HepG2 (cell line): Measurements from ENCODE around the gene TXNDC11. TPM values are rescaled to one million over a fixed set of nuclear protein-coding genes. Genes with fewer than 3 reads are reported as not detected.

Experiments
- ELF4 ChIP-seq: sonication (generic); formaldehyde crosslinking; IDR thresholded peaks from 2 replicates; pipeline ENCODE4 v1.5.0; 2020; ENCODE audit warnings: missing genetic modification reagents, mild to moderate bottlenecking, moderate library complexity, borderline replicate concordance
- GLMP ChIP-seq: sonication (generic); formaldehyde crosslinking; IDR thresholded peaks from 2 replicates; pipeline ENCODE4 v1.9.0; 2021; ENCODE audit warnings: missing genetic modification reagents, mild to moderate bottlenecking, borderline replicate concordance
- HDAC1 ChIP-seq: sonication (generic); formaldehyde crosslinking; IDR thresholded peaks from 2 replicates; pipeline ENCODE4 v1.5.1; 2020; ENCODE audit warnings: mild to moderate bottlenecking, missing genetic modification reagents
- NFIC ChIP-seq: IDR thresholded peaks from 2 replicates; pipeline ENCODE4 v1.6.1; 2012; ENCODE audit warnings: mild to moderate bottlenecking, low read length, inconsistent platforms
- NFKB2 ChIP-seq: sonication (generic); formaldehyde crosslinking; IDR thresholded peaks from 2 replicates; pipeline ENCODE4 v1.4.0; 2020; ENCODE audit warnings: missing genetic modification reagents, borderline replicate concordance
- RORA ChIP-seq: sonication (generic); formaldehyde crosslinking; IDR thresholded peaks from 2 replicates; pipeline ENCODE4 v1.5.0; 2020; ENCODE audit warnings: mild to moderate bottlenecking, missing genetic modification reagents, moderate library complexity
- SNAPC2 ChIP-seq: sonication (generic); formaldehyde crosslinking; IDR thresholded peaks from 2 replicates; pipeline ENCODE4 v1.8.1; 2022; ENCODE audit warnings: mild to moderate bottlenecking, missing genetic modification reagents
- STAG1 ChIP-seq: sonication (generic); formaldehyde crosslinking; IDR thresholded peaks from 2 replicates; pipeline ENCODE4 v1.4.0; 2020; ENCODE audit warnings: missing genetic modification reagents
- ZBTB42 ChIP-seq: sonication (generic); formaldehyde crosslinking; IDR thresholded peaks from 2 replicates; pipeline ENCODE4 v1.5.0; 2020; ENCODE audit warnings: mild to moderate bottlenecking, missing genetic modification reagents
- ZNF776 ChIP-seq: sonication (generic); formaldehyde crosslinking; IDR thresholded peaks from 2 replicates; pipeline ENCODE4 v1.4.0; 2020; ENCODE audit warnings: mild to moderate bottlenecking, missing genetic modification reagents
- ZNF816 ChIP-seq: sonication (generic); formaldehyde crosslinking; IDR thresholded peaks from 2 replicates; pipeline ENCODE4 v1.8.0; 2022; ENCODE audit warnings: missing genetic modification reagents, mild to moderate bottlenecking, borderline replicate concordance
- polyA plus RNA-seq, 8 experiments: library from polyadenylated mRNA; depleted of rRNA in 3 of 8; stranded (reverse) in 7 of 8; unstranded in 1 of 8; fragments of >200 nt; fragmentation: Illumina TruSeq in 4 of 8; extraction: Trizol in 4 of 8; gene quantifications; 2 replicates each; pipeline versions ENCODE4 v1.2.1 to v1.2.3, GENCODE V29; 2011 to 2016; ENCODE audit warnings: low read depth in 4 of 8, missing spikeins in 1 of 8, mixed read lengths in 1 of 8; ENCODE audit not compliant: insufficient read depth in 1 of 8
- total RNA-seq, 5 experiments: library from RNA; depleted of rRNA; stranded (reverse); fragments of >200 nt; fragmentation: Illumina TruSeq; extraction: Trizol; gene quantifications; 2 replicates each; pipeline ENCODE4 v1.2.3, GENCODE V29; 2016; ENCODE audit warnings: low read depth in 1 of 5
- TF ChIP-seq, protein P1 (sequence below): sonication (generic); formaldehyde crosslinking; IDR thresholded peaks from 2 replicates; pipeline ENCODE4 v1.8.0; 2022; ENCODE audit warnings: mild to moderate bottlenecking, missing genetic modification reagents, moderate library complexity
- TF ChIP-seq, protein P2 (sequence below): sonication (generic); formaldehyde crosslinking; IDR thresholded peaks from 2 replicates; pipeline ENCODE4 v1.5.0; 2020; ENCODE audit warnings: missing genetic modification reagents
- TF ChIP-seq, protein P3 (sequence below): sonication (generic); formaldehyde crosslinking; IDR thresholded peaks from 2 replicates; pipeline ENCODE4 v1.5.1; 2020; ENCODE audit warnings: mild to moderate bottlenecking, missing genetic modification reagents, borderline replicate concordance

TXNDC11 gene
- total and polyA plus RNA-seq, 2 of the 13 experiments (the other 11 are each of a cell fraction or from before 2014, with no cell fraction given) = 74.9 to 123 TPM

DNA sequence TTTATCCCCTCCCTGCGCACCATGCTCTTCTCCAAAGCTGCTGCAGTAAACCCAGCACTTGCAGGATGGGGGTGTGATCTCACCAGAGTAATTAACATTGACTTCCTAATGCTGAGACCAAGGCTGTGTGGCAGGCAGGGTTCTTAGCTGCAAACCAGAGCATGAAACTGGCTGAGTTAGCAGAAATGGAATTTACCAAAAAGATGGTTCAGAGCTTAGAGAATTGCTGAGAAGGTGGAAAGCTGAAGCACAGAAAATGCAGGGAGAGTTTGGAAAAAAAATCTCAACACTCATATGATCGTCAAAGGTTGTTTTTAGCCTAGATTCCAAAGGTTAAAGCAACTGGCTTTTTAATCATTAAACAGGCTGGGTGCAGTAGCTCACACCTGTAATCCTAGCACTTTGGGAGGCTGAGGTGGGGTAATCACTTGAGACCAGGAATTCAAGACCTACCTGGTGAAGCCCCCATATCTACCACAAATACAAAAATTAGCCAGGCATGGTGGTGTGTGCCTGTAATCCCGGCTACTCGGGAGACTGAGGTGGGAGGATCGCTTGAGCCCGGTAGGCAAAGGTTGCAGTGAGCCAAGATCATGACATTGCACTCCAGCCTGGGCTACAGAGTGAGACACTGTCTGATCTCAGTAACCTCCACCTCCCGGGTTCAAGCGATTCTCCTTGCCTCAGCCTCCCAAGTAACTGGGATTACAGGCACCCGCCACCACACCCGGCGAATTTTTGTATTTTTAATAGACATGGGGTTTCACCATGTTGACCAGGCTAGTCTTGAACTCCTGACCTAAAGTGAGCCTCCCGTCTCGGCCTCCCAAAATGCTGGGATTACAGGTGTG, 6.0 kb upstream of the TXNDC11 start (continued):
- TF ChIP-seq ELF4 (CRISPR knock-in tag) (no peak), GLMP (CRISPR knock-in tag) (no peak), SNAPC2 (no peak), STAG1 (CRISPR knock-in tag) (peak; percentile 37), NFKB2 (peak; percentile 20; the same call in 1 of the 2 replicates), RORA (CRISPR knock-in tag) (no peak), ZNF816 (CRISPR knock-in tag) (peak; percentile 90), ZBTB42 (CRISPR knock-in tag) (no peak; the same call in 1 of the 2 replicates), ZNF776 (no peak), NFIC (peak; percentile 66; the same call in 1 of the 2 replicates), HDAC1 (peak; percentile 63)
- TF ChIP-seq, protein P1, sequence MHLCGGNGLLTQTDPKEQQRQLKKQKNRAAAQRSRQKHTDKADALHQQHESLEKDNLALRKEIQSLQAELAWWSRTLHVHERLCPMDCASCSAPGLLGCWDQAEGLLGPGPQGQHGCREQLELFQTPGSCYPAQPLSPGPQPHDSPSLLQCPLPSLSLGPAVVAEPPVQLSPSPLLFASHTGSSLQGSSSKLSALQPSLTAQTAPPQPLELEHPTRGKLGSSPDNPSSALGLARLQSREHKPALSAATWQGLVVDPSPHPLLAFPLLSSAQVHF (CRISPR knock-in tag) = peak; percentile 55; the same call in 1 of the 2 replicates
- TF ChIP-seq, protein P2, sequence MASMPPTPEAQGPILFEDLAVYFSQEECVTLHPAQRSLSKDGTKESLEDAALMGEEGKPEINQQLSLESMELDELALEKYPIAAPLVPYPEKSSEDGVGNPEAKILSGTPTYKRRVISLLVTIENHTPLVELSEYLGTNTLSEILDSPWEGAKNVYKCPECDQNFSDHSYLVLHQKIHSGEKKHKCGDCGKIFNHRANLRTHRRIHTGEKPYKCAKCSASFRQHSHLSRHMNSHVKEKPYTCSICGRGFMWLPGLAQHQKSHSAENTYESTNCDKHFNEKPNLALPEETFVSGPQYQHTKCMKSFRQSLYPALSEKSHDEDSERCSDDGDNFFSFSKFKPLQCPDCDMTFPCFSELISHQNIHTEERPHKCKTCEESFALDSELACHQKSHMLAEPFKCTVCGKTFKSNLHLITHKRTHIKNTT (CRISPR knock-in tag) = no peak; the same call in 1 of the 2 replicates
- TF ChIP-seq, protein P3, sequence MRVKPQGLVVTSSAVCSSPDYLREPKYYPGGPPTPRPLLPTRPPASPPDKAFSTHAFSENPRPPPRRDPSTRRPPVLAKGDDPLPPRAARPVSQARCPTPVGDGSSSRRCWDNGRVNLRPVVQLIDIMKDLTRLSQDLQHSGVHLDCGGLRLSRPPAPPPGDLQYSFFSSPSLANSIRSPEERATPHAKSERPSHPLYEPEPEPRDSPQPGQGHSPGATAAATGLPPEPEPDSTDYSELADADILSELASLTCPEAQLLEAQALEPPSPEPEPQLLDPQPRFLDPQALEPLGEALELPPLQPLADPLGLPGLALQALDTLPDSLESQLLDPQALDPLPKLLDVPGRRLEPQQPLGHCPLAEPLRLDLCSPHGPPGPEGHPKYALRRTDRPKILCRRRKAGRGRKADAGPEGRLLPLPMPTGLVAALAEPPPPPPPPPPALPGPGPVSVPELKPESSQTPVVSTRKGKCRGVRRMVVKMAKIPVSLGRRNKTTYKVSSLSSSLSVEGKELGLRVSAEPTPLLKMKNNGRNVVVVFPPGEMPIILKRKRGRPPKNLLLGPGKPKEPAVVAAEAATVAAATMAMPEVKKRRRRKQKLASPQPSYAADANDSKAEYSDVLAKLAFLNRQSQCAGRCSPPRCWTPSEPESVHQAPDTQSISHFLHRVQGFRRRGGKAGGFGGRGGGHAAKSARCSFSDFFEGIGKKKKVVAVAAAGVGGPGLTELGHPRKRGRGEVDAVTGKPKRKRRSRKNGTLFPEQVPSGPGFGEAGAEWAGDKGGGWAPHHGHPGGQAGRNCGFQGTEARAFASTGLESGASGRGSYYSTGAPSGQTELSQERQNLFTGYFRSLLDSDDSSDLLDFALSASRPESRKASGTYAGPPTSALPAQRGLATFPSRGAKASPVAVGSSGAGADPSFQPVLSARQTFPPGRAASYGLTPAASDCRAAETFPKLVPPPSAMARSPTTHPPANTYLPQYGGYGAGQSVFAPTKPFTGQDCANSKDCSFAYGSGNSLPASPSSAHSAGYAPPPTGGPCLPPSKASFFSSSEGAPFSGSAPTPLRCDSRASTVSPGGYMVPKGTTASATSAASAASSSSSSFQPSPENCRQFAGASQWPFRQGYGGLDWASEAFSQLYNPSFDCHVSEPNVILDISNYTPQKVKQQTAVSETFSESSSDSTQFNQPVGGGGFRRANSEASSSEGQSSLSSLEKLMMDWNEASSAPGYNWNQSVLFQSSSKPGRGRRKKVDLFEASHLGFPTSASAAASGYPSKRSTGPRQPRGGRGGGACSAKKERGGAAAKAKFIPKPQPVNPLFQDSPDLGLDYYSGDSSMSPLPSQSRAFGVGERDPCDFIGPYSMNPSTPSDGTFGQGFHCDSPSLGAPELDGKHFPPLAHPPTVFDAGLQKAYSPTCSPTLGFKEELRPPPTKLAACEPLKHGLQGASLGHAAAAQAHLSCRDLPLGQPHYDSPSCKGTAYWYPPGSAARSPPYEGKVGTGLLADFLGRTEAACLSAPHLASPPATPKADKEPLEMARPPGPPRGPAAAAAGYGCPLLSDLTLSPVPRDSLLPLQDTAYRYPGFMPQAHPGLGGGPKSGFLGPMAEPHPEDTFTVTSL (CRISPR knock-in tag) = peak; percentile 85; the same call in 1 of the 2 replicates
